GM23248 (cell line): ENCODE measurements around the gene CDH4. TPM values are rescaled to one million over a fixed set of nuclear protein-coding genes. Genes with fewer than 3 reads are reported as not detected.

Experiments used
- DNase-seq: peaks from one replicate; pipeline ENCODE4 v3.0.0-alpha.2; 2015
- H2AFZ ChIP-seq: fragments of 200-600 bp; sonication (generic); 2 replicates; pipeline ENCODE4 v1.6.1; 2016; ENCODE audit warnings: antibody characterized with exemption
- H3F3A ChIP-seq: fragments of 200-600 bp; sonication (generic); 2 replicates; pipeline ENCODE4 v1.6.1; 2016; ENCODE audit warnings: mild to moderate bottlenecking, antibody characterized with exemption, mixed run types; ENCODE audit not compliant: insufficient read depth
- H3K27ac ChIP-seq: fragments of 200-600 bp; sonication (generic); 2 replicates; pipeline ENCODE4 v1.5.1; 2016; ENCODE audit warnings: mild to moderate bottlenecking
- H3K27me3 ChIP-seq: fragments of 200-600 bp; sonication (generic); replicated peaks from 2 replicates; pipeline ENCODE4 v1.6.1; 2016; ENCODE audit warnings: mild to moderate bottlenecking; ENCODE audit not compliant: insufficient read depth
- H3K36me3 ChIP-seq: fragments of 200-600 bp; sonication (generic); 2 replicates; pipeline ENCODE4 v1.6.1; 2016; ENCODE audit warnings: low read depth, mild to moderate bottlenecking
- H3K4me1 ChIP-seq: fragments of 200-600 bp; sonication (generic); 2 replicates; pipeline ENCODE4 v1.6.1; 2016; ENCODE audit warnings: mild to moderate bottlenecking; ENCODE audit not compliant: insufficient read depth
- H3K4me2 ChIP-seq: fragments of 200-600 bp; sonication (generic); one replicate; pipeline ENCODE4 v1.6.1; 2016; ENCODE audit warnings: mild to moderate bottlenecking; ENCODE audit not compliant: unreplicated experiment
- H3K4me3 ChIP-seq: fragments of 200-600 bp; sonication (generic); 2 replicates; pipeline ENCODE4 v1.5.1; 2016; ENCODE audit warnings: mild to moderate bottlenecking
- H3K79me2 ChIP-seq: fragments of 200-600 bp; sonication (generic); 2 replicates; pipeline ENCODE4 v1.6.1; 2016; ENCODE audit warnings: mild to moderate bottlenecking; ENCODE audit not compliant: insufficient read depth
- H3K9ac ChIP-seq: fragments of 200-600 bp; sonication (generic); 2 replicates; pipeline ENCODE4 v1.6.1; 2016; ENCODE audit warnings: mild to moderate bottlenecking
- H3K9me2 ChIP-seq: fragments of 200-600 bp; sonication (generic); 2 replicates; pipeline ENCODE4 v1.6.1; 2016; ENCODE audit warnings: mixed run types, mild to moderate bottlenecking, moderate library complexity; ENCODE audit not compliant: insufficient read depth
- H3K9me3 ChIP-seq: fragments of 200-600 bp; sonication (generic); one replicate; pipeline ENCODE4 v1.6.1; 2017; ENCODE audit warnings: low read depth
- H4K20me1 ChIP-seq: fragments of 200-600 bp; sonication (generic); 2 replicates; pipeline ENCODE4 v1.6.0; 2016; ENCODE audit not compliant: insufficient read depth
- EZH2 ChIP-seq: fragments of 200-600 bp; sonication (generic); IDR thresholded peaks from 2 replicates; pipeline ENCODE4 v1.6.1; 2018; ENCODE audit warnings: antibody characterized with exemption, mild to moderate bottlenecking; ENCODE audit not compliant: insufficient read depth, poor library complexity, severe bottlenecking
- EZH2phosphoT487 ChIP-seq: fragments of 200-600 bp; sonication (generic); IDR thresholded peaks from 2 replicates; pipeline ENCODE4 v1.6.1; 2018; ENCODE audit warnings: antibody characterized with exemption, moderate library complexity, mild to moderate bottlenecking, low read depth; ENCODE audit not compliant: insufficient read depth
- WGBS, 2 experiments: methylation state at CpG; one replicate each; pipeline ENCODE4 v1.1.6; 2015 to 2017; ENCODE audit warnings: low lambda C conversion rate in 2 of 2, low coverage in 1 of 2; ENCODE audit errors: missing lambda C conversion rate in 2 of 2; 5-methylcytosine and 5-hydroxymethylcytosine counted together
- in situ Hi-C: fragments of 300-500 bp; cut with MboI; formaldehyde crosslinking; loops from 2 replicates; pipeline ENCODE4 v1.15.0; 2020
- polyA plus RNA-seq: library from polyadenylated mRNA; unstranded; fragments of >200 nt; fragmentation: Nextera tagmentation; extraction: Ambion mirVana; gene quantifications from 2 replicates; pipeline ENCODE4 v1.2.1, GENCODE V29; 2016
- total RNA-seq: library from RNA; depleted of rRNA; stranded (reverse); fragments of >200 nt; shearing (Covaris generic); gene quantifications from 2 replicates; pipeline ENCODE4 v1.2.3, GENCODE V29; 2014

Gene CDH4
- total and polyA plus RNA-seq, 2 experiments from 2014 or later = 1.1 to 3.9 TPM

DNA sequence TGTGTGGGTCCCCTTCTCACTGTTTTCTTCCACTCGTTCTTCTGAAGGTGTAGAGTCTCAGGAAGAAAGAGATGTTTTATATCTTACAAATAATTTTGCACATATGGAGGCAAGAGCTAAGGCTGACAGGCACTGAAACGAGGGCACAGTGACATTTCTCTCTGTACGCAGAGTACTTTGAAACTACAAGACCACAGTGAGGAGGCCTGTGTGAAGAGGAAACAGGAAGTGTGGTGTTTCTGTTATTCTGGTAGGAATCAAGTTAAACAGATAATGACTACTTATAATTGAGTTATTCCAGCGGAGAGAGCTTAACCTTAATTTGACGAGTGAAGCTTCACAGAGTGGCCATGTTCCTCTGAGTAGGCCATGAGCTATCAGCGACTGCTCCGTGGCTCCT, 4.8 kb downstream of the CDH4 start:
- H3K9me3 ChIP-seq = no peaks in the 10 kb centered on the region
- no peak for TF ChIP-seq EZH2
- no peak for TF ChIP-seq EZH2phosphoT487
- no peaks in the 10 kb centered on the region for H3K36me3 ChIP-seq
- H3K9ac ChIP-seq = no peak overlapping the region
- in situ Hi-C loops = no loop called here
- H3K79me2 ChIP-seq = no peaks in the 10 kb centered on the region
- 61 to 64% methylated on average over 7 of the region's 7 CpGs for WGBS, 2 experiments
- no peak overlapping the region for H3K4me3 ChIP-seq
- peaks cover 15% of the 10 kb centered on the region; the same call in 1 of the 2 replicates for H3F3A ChIP-seq
- no peaks in the 10 kb centered on the region for H3K9me2 ChIP-seq
- DNase-seq = no peak
- no peak overlapping the region for H3K4me2 ChIP-seq
- peaks cover 17% of the 10 kb centered on the region for H3K4me1 ChIP-seq
- peaks cover under 1% of the 10 kb centered on the region; the same call in 1 of the 2 replicates for H3K27me3 ChIP-seq
- H4K20me1 ChIP-seq = no peaks in the 10 kb centered on the region
- H3K27ac ChIP-seq = no peak overlapping the region
- no peak overlapping the region for H2AFZ ChIP-seq

DNA sequence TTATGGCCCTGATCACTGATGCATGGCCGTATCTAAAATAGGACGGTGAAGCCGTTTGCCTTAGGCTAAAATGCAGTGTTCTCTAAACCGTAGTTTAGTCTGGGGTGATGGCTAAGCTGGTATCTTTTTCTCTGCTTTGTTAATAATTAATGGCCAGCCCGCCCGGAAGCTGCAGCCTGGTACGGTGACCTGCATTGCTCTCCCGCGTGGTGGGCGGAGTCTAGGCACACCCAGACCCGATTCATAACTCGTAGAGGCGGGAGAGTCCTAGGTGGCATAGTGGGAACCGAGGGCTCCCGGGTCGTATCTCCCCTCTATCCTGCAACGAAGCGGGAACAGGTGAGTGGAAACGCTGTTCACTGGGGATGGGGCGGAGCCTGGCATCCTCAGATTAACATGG, 5.5 kb downstream of the CDH4 start:
- Histone ChIP-seq H2AFZ (no peak overlapping the region), H3K4me3 (no peak overlapping the region), H3K9me2 (no peaks in the 10 kb centered on the region), H3K9me3 (no peaks in the 10 kb centered on the region), H3K27ac (no peak overlapping the region), H3K4me1 (peaks cover 17% of the 10 kb centered on the region), H3K79me2 (no peaks in the 10 kb centered on the region), H3K9ac (no peak overlapping the region), H3K36me3 (no peaks in the 10 kb centered on the region), H3K27me3 (no peaks in the 10 kb centered on the region), H4K20me1 (no peaks in the 10 kb centered on the region), H3K4me2 (no peak overlapping the region), H3F3A (peaks cover 15% of the 10 kb centered on the region; the same call in 1 of the 2 replicates)
- in situ Hi-C loops = no loop called here
- no peak for TF ChIP-seq EZH2
- no peak for TF ChIP-seq EZH2phosphoT487
- 74 to 82% methylated on average over 20 of the region's 20 CpGs for WGBS, 2 experiments
- DNase-seq = no peak

DNA sequence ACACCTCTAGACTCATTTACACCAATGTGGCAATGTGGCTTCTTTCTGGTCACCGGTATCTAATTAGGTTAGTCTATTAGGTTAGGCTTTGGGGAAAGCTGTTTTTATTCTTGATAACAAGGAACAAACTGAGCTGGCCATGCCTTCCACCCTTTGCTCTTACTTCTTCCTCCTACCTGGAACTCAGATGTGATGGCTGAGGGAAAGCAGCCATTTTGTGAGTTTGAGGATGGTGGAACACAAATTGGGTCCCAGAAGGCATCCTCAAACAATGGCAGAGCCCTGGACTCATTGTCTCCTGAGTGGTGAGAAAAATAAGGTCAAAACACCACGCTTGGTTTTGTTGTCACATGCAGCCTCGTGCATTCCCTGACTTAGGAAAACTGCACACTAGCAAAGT, 7.7 kb downstream of the CDH4 start:
- no peaks in the 10 kb centered on the region for H3K79me2 ChIP-seq
- H3K9ac ChIP-seq = no peak overlapping the region
- 47 to 58% methylated on average over 3 of the region's 3 CpGs for WGBS, 2 experiments
- no peaks in the 10 kb centered on the region for H3K36me3 ChIP-seq
- H2AFZ ChIP-seq = no peak overlapping the region
- no peak overlapping the region for H3K4me3 ChIP-seq
- H3K9me2 ChIP-seq = no peaks in the 10 kb centered on the region
- no peaks in the 10 kb centered on the region for H4K20me1 ChIP-seq
- in situ Hi-C loops = no loop called here
- no peaks in the 10 kb centered on the region for H3K27me3 ChIP-seq
- no peak overlapping the region for H3K27ac ChIP-seq
- H3F3A ChIP-seq = peaks cover 12% of the 10 kb centered on the region; the same call in 1 of the 2 replicates
- DNase-seq = no peak
- peaks cover 8% of the 10 kb centered on the region for H3K4me1 ChIP-seq
- TF ChIP-seq EZH2 (no peak), EZH2phosphoT487 (no peak)
- H3K9me3 ChIP-seq = no peaks in the 10 kb centered on the region
- no peak overlapping the region for H3K4me2 ChIP-seq

DNA sequence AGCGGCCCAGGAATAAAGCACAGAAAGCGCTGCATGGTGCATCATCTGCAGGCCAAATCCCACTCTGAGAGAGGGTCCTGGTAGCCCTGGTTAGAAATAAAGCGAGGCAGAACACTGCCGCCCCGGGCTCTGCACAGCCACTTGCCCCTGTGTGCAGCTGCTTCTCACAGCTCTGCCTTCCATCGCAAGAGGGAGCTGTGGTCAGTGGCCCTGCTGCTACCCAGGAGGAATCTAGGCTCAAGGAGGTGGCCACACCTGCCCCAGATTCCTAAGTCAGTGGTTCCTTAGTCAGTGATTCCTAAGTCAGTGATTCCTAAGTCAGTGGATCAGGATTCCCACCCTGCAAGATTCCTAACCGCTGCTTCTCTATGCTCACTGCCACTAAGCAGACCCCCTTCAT, 8.8 kb downstream of the CDH4 start:
- Histone ChIP-seq H3K27ac (no peak overlapping the region), H3K9ac (no peak overlapping the region), H3K4me1 (no peaks in the 10 kb centered on the region), H3K9me3 (no peaks in the 10 kb centered on the region), H3F3A (peaks cover under 1% of the 10 kb centered on the region; the same call in 1 of the 2 replicates), H3K9me2 (no peaks in the 10 kb centered on the region), H4K20me1 (no peaks in the 10 kb centered on the region), H3K4me3 (no peak overlapping the region), H2AFZ (no peak overlapping the region), H3K36me3 (no peaks in the 10 kb centered on the region), H3K79me2 (no peaks in the 10 kb centered on the region), H3K27me3 (no peaks in the 10 kb centered on the region), H3K4me2 (no peak overlapping the region)
- in situ Hi-C loops = no loop called here
- TF ChIP-seq EZH2 (no peak), EZH2phosphoT487 (no peak)
- no peak for DNase-seq
- WGBS, 2 experiments = 45% methylated on average over 7 of the region's 7 CpGs

DNA sequence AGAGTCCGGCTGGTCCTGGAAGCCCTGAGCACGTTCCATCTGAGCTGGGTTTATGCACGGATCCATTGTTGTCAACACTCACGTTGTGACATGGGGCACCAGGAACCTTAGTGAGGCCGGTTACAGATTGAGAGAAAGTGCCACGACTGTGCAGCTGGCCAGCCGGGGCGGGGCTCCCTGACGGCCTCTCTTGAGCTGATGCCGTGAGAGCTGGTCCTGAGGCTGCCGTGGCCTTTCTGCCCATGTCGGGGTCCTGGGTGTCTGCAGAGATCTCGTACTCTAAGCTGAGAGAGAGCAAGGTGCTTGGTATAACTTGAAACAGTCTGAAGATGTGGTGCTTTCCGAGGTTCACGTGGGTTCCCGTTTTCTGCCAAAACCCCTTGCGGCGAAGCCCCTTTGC, 10.0 kb downstream of the CDH4 start:
- H3K79me2 ChIP-seq = no peaks in the 10 kb centered on the region
- H3K27me3 ChIP-seq = no peaks in the 10 kb centered on the region
- H3K9me2 ChIP-seq = no peaks in the 10 kb centered on the region
- TF ChIP-seq EZH2phosphoT487 = no peak
- TF ChIP-seq EZH2 = no peak
- H3F3A ChIP-seq = no peaks in the 10 kb centered on the region
- in situ Hi-C loops = no loop called here
- no peaks in the 10 kb centered on the region for H3K9me3 ChIP-seq
- no peak overlapping the region for H3K4me2 ChIP-seq
- no peak for DNase-seq
- no peak overlapping the region for H3K4me3 ChIP-seq
- no peaks in the 10 kb centered on the region for H3K36me3 ChIP-seq
- H3K4me1 ChIP-seq = no peaks in the 10 kb centered on the region
- 53 to 59% methylated on average over 18 of the region's 18 CpGs for WGBS, 2 experiments
- H2AFZ ChIP-seq = no peak overlapping the region
- no peak overlapping the region for H3K9ac ChIP-seq
- no peaks in the 10 kb centered on the region for H4K20me1 ChIP-seq
- no peak overlapping the region for H3K27ac ChIP-seq
